Activated naive CD4-positive, alpha-beta T cell treated with anti-CD3 and anti-CD28 coated beads, Interleukin-2, amount 50 U/mL, for 72 hours (primary cell): ENCODE measurements around the gene USP9X. TPM values are rescaled to one million over a fixed set of nuclear protein-coding genes. Genes with fewer than 3 reads are reported as not detected.
"Not testable (repeated sequence)": the region's sequence is repeated elsewhere in the genome, so short reads cannot be mapped to it uniquely, and the experiment has no call there.

Experiments used
- ATAC-seq, 2 donors: fragments of 150-1000 bp; cut with Tn5 transposase; 2 replicates each; pipeline ENCODE4 v1.10.0; 2021; ENCODE audit warnings: mild to moderate bottlenecking in 2 of 2, moderate library complexity in 2 of 2
- DNase-seq, 2 donors: peaks; one replicate each; pipeline ENCODE4 v3.0.0; 2021 to 2022; ENCODE audit warnings: low spot score in 2 of 2
- H3K27ac Mint-ChIP-seq, 2 donors: one replicate each; pipeline ENCODE4 v1.8.0; 2022; ENCODE audit warnings: mild to moderate bottlenecking in 2 of 2, mixed read lengths in 2 of 2
- H3K36me3 Mint-ChIP-seq, 2 donors: one replicate each; pipeline ENCODE4 v1.8.0; 2022; ENCODE audit warnings: mixed read lengths in 2 of 2
- H3K9me3 Mint-ChIP-seq, 2 donors: one replicate each; pipeline ENCODE4 v1.8.0; 2022; ENCODE audit warnings: mixed read lengths in 2 of 2
- total RNA-seq, 2 donors: library from RNA; stranded (reverse); gene quantifications; one replicate each; pipeline ENCODE4 v1.2.3, GENCODE V29; 2022

The USP9X gene, protein sequence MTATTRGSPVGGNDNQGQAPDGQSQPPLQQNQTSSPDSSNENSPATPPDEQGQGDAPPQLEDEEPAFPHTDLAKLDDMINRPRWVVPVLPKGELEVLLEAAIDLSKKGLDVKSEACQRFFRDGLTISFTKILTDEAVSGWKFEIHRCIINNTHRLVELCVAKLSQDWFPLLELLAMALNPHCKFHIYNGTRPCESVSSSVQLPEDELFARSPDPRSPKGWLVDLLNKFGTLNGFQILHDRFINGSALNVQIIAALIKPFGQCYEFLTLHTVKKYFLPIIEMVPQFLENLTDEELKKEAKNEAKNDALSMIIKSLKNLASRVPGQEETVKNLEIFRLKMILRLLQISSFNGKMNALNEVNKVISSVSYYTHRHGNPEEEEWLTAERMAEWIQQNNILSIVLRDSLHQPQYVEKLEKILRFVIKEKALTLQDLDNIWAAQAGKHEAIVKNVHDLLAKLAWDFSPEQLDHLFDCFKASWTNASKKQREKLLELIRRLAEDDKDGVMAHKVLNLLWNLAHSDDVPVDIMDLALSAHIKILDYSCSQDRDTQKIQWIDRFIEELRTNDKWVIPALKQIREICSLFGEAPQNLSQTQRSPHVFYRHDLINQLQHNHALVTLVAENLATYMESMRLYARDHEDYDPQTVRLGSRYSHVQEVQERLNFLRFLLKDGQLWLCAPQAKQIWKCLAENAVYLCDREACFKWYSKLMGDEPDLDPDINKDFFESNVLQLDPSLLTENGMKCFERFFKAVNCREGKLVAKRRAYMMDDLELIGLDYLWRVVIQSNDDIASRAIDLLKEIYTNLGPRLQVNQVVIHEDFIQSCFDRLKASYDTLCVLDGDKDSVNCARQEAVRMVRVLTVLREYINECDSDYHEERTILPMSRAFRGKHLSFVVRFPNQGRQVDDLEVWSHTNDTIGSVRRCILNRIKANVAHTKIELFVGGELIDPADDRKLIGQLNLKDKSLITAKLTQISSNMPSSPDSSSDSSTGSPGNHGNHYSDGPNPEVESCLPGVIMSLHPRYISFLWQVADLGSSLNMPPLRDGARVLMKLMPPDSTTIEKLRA (N-terminal part only)
- 10 to 100 TPM; 70.5 to 74.9 TPM for total RNA-seq

DNA sequence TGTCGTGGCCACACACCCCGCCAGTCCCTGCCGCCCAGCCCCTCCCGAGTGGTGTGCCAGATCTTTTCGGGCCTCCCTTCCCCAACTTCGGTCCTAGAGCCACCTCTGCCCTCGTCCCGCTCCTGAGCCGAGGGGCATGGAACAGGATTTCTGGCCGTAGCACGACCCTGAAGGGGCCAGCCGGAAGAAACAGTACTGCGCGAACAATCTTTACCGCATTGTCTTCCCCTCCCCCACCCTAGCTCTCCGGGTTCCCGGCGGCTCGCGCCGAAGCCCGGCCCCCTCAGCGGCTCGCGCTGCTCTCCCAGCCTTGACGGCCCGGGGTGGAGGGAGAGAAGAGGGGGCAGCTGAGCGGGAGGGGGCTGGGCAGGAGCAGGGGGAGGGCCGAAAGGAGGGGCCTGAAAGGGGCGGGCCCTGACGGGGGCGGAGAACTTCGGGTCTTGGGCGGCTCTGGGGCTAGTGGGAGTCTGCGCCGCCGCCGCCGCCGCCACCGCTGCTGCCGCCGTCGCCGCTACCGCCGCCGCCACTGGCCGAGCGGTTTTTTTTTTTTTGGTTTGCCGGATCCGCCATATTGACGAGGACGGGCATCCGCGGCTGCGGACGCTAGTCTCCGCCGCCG lies at the start of gene USP9X:
USP9X (plus strand) TSS at position 553 of the 619 bp plus-strand sequence. CDS start 38,184 bp downstream, outside the sequence.
- DNase-seq (peak; percentile 76 to 80), ATAC-seq (peak; percentile 61 to 72)
- Mint-ChIP-seq H3K9me3 (no peaks in the 10 kb centered on the region), H3K36me3 (peaks cover 13 to 22% of the 10 kb centered on the region in 2 donors), H3K27ac (peak within 1 kb of the TSS; percentile 98)

DNA sequence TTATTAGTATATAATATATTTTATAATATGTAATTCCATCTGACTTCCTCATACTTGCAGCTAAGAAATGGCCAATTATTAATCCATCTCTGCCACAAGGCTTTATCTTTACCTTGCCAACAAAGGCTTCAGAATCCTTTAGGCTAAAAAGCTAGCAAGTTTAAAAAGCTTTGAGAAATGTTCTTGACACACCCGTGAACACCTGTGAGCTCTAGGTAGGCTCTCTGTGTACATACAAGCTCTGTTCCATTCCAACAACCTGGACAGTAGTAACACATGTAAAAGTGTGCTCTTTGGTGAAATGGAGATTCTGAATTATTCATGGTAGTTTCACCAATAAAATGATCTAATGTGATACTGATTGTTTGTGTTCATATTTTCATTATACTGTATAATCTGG lies 49.7 kb upstream of the USP9X start:
- no peak for DNase-seq
- Mint-ChIP-seq H3K27ac (no peak overlapping the region), H3K9me3 (no peaks in the 10 kb centered on the region), H3K36me3 (no peaks in the 10 kb centered on the region)
- no peak for ATAC-seq

DNA sequence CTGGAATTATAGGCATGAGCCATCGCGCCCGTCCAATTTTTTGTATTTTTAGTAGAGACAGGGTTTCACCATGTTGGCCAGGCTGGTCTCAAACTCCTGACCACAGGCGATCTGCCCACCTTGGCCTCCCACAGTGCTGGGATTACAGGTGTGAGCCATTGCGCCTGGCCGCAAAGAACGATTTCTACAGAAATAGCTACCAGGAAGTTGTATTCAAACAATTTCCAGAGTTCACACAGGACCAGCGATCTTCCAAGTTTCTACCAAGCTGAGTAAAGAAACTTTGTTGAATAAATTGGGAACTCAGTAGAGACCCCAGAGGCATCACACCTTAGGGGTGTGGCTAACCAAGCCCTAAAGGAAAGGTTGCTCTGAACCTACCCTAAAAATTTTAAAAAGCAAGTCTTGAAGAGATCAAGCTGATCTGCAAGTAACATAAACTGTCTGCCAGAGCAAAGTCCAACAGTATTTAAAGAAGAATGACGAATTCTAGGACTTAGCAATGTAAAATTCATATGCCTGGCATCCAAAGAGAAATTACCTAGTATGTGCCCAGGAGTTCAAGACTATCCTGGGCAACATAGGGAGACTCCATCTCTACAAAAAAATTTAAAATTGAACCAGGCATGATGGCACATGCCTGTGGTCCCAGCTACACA lies 48.4 kb upstream of the USP9X start:
- Mint-ChIP-seq H3K36me3 (no peaks in the 10 kb centered on the region), H3K9me3 (no peaks in the 10 kb centered on the region), H3K27ac (no peak overlapping the region)
- DNase-seq (no peak), ATAC-seq (no peak)

DNA sequence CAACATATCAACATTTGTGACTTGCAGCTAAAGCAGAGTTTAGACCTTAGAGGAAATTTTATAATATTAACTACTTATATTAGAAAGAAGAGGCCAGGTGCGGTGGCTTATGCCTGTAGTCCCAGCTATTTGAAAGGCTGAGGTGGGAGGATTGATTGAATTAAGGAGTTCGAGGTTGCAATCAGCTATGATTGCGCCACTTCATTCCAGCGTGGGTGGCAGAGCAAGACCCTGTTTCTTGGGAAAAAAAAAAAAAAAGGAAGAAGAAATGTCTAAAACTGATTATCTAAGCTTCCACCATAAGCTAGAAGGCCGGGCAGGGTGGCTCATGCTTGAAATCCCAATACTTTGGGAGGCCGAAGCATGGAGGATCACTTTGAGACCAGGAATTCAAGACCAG lies 42.0 kb upstream of the USP9X start:
- H3K9me3 Mint-ChIP-seq, result no peaks in the 10 kb centered on the region
- no peak for DNase-seq
- no peaks in the 10 kb centered on the region for H3K36me3 Mint-ChIP-seq
- H3K27ac Mint-ChIP-seq, result no peak overlapping the region
- ATAC-seq, result no peak

DNA sequence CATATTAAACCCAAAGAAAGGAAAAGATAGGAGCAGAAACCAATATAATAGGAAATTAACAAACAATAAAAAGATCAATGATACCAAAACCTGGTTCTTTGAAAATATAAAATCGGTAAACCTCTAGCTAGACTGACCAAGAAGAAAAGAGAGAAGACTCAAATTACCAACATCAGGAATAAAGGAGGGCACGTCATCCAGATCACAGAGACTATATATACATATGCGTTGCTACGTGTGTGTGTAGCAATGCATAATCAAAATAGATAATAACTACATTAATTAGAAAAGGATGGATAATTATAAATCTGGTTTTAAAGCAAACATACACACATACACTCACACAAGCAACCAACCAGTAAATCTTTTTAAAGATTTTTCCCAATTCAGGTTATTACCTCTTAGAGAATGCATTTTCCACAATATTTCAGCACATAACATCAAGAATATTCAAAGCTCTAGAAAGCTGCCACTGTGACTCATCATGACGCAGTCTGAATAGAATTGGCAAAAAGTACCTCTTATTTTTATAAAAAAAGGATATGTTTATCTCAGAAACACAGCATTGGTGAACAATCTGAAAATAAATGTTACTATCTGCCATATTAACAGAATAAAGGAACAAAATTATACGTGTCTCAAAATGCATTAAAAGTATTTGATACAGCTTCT lies 41.4 kb upstream of the USP9X start:
- Mint-ChIP-seq H3K36me3 (no peaks in the 10 kb centered on the region), H3K9me3 (no peaks in the 10 kb centered on the region), H3K27ac (no peak overlapping the region)
- no peak for DNase-seq
- ATAC-seq, result no peak

DNA sequence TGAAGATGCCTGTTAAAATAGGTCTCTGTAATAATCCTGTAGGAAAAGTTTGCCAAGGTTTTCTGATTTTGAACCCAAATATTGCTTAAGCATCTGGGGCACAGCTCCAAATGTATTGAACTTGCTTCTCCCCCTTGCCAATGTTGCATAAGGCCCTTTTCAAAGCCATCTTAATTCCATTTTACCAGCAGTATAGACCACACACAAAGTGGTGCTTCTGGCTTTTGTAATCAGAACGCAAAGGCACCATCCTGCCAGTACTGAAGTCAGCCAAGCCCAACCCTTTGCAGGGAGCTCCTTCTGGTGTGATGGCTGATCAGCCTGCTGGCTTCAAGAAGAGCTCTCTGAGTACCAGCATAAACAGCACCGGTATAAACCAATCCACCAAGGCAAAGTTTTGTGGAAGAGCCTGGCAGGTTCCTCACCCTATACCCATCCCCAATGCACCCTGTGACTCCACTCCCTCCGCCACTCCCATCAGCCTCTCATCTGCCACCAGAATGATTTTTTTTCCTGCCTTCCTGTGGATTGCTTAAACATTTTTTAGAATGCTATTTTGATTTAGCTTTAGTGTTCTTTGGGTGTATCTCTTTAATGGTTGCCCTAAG lies 39.2 kb upstream of the USP9X start:
- Mint-ChIP-seq H3K9me3 (no peaks in the 10 kb centered on the region), H3K27ac (no peak overlapping the region), H3K36me3 (no peaks in the 10 kb centered on the region)
- DNase-seq (no peak), ATAC-seq (no peak)

DNA sequence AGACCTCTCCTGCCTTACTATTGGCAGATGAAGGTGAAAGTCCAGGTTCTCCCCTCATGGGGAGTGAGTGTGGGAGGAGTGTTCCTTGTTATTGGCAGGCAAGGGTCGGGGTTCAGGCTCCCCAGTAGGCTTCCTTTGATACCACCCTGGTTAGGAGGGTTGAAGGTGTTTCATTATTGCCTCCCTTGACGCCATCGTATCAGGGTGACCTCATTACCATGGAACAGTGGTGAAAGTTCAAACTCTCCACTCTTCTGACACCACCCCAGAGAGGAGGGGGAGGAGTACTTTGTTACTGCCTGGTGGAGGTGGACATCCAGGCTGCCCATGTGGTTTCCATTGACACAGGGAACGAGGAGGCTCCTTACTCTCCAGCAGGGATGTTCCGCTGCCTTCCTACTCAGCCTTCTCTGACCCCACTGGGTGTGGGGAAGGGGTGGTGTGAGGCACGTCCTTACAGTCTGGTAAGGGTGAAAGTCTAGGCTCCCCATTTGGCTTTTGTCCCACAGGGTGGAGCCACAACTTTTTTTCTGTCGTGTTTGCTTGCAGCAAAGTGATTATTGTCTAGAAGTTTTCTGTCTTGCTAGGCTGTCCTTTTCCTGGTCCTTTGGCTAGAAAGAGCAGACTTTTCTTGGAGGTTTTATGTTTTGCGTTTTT lies 37.2 kb upstream of the USP9X start:
- no peak for DNase-seq

DNA sequence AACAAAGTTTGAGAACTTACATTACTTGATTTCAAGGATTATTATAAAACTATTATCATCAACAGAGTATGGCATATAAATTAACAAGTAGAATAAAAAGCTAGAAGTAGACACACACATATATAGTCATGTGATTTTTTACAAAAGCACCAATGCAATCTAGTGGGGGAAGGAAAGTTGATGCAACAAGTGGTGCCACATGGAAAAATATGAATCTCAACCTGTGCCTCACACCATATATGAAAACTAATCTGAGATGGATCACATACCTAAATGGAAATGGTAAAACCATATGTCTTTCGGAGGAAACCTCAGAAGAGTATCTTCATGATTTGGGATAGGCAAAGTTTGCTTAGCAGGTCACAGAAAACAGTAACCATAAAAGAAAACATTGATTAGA lies 34.9 kb upstream of the USP9X start:
- Mint-ChIP-seq H3K36me3 (no peaks in the 10 kb centered on the region), H3K9me3 (no peaks in the 10 kb centered on the region), H3K27ac (no peak overlapping the region)
- ATAC-seq, result no peak
- DNase-seq, result no peak

More for the DNA sequence above, 37.2 kb upstream of the USP9X start:
- Mint-ChIP-seq H3K27ac (no peak overlapping the region), H3K9me3 (no peaks in the 10 kb centered on the region), H3K36me3 (no peaks in the 10 kb centered on the region)
- ATAC-seq, result no peak

DNA sequence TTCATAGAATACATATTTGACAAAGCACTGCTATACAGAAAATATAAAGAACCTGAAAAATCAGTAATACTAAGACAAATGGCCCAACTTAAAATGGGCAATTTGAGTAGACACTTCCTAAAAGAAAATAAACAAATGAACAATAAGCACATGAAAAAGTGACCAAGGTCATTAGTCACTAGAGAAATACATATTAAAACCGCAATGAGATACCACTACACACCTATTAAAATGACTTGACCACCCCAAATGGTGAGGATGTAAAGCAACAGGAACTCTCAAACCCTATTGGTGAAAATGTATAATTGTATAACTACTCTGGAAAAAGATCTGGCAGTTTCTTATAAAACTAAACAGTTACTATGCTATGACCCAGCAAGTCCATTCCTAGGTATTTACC lies 34.0 kb upstream of the USP9X start:
- no peaks in the 10 kb centered on the region for H3K9me3 Mint-ChIP-seq
- H3K36me3 Mint-ChIP-seq, result no peaks in the 10 kb centered on the region
- no peak overlapping the region for H3K27ac Mint-ChIP-seq
- ATAC-seq (no peak), DNase-seq (no peak)

DNA sequence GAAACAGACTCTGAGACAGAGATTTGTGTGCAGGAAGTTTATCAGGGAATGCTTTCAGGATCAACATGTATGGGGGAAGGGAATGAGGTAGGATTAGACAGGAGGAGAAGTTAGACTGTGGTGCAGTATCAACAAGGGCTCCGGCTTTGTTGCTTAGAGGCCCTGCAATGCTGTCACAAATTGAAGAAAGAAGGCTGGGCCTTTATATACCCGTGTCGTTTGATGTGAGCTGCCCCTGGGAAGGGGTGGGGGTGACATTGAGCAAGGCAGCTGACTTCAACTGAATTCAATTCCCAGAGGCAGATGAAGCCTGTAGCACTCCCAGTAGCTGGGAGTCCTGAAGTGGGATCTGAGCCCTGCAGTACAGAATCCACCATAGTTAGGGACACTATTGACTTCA lies 29.5 kb upstream of the USP9X start:
- ATAC-seq, result no peak
- Mint-ChIP-seq H3K27ac (no peak overlapping the region), H3K9me3 (no peaks in the 10 kb centered on the region), H3K36me3 (no peaks in the 10 kb centered on the region)
- DNase-seq, result no peak

DNA sequence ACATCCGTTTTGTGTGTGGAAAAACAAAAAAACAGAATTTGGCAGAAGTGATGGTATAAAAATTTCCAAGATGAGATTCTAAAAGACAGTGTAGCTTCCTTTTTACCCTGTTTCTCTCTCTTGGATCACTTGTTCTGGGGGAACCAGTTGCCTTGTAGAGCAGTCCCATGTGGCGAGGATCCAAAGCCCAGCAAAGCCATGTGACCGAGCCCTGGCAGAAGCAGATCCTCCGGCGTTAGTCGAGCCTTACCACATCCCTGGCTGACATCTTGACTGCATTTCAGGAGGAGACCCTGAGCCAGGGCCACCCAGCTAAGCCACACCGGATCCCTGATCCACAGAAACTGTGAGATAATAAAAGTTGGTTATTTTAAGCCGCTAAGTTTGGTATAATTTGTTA lies 22.0 kb upstream of the USP9X start:
- DNase-seq, ATAC-seq, H3K27ac Mint-ChIP-seq, H3K36me3 Mint-ChIP-seq, H3K9me3 Mint-ChIP-seq: not testable (repeated sequence)

DNA sequence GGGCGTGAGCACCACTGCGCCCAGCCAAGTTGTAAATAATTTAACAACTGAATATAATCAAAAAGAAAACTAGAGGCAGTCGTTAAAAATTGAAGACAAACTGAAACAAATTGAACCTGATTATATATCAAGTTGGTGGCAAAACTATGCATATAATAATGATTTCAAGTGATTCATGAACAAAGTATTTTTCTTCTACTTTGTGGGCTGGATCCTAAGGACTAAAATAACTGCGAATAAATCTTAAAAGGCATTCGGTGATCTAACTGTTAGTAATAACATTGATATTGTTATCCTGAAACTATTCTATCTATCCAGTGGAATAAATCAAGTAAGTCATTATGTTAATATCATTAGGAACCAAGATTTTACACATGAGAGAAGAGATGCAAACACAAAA lies 21.2 kb upstream of the USP9X start:
- DNase-seq (no peak), ATAC-seq (no peak)
- Mint-ChIP-seq H3K9me3 (no peaks in the 10 kb centered on the region), H3K36me3 (no peaks in the 10 kb centered on the region), H3K27ac (no peak overlapping the region)

DNA sequence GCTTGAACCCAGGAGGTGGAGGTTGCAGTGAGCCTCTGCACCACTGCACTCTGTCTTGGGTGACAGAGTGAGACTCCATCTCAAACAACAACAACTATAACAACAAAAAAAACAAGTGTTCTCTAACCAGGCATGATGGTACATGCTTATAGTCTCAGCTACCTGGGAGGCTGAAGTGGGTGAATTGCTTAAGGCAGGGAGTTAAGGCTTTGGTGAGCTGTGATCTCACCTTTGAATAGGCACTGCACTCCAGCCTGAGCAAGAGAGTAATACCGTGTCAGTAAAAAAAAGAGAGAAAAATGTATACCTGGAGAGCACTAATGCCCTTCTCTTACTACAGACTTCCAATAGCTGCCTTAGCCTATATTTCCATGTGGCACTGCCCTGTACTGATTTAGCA lies 18.9 kb upstream of the USP9X start:
- Mint-ChIP-seq H3K9me3 (no peaks in the 10 kb centered on the region), H3K27ac (no peak overlapping the region), H3K36me3 (no peaks in the 10 kb centered on the region)
- no peak for DNase-seq
- ATAC-seq, result no peak

DNA sequence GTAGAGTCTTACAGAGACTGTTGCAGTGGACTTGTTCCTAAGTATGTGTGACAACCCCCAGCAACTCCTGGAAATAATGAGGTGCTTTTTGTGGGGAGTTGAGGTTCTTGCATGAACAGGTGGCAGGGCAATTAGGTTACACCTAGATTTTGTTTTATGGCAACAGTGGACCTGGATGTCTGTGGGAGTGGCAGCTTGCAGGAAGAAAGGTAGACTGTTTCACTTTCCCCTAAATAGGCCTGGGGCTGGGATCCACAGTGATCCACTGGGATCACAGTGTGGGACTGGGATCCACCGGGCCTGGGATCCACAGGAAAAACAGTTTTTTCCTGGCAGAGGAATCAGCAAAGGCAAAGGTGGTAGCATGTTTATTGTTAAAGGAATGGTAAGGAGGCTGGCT lies 18.3 kb upstream of the USP9X start:
- ATAC-seq, result no peak

DNA sequence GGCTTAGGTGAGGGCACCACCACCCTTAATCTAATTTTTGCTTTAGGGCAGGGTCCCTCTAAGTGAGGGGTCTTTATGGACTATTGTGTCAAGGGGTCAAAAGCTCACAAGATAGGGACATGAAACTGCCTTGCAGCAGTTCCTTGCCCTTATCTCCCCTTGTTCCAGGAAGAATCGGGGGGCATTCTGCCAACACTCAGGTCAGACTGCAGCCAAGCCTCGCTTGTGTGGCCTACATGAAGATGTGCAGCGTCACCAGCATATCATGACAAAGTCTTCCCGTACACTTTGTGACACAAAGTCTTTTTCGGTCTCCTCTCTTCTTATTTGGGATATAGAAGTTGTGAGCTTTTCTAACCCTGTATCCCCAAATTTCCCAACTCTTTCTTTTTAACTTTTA lies 17.5 kb upstream of the USP9X start:
- Mint-ChIP-seq H3K9me3 (no peaks in the 10 kb centered on the region), H3K36me3 (no peaks in the 10 kb centered on the region), H3K27ac (no peak overlapping the region)
- no peak for ATAC-seq
- DNase-seq, result no peak

More for the DNA sequence above, 18.3 kb upstream of the USP9X start:
- H3K27ac Mint-ChIP-seq, result no peak overlapping the region
- no peaks in the 10 kb centered on the region for H3K9me3 Mint-ChIP-seq
- H3K36me3 Mint-ChIP-seq, result no peaks in the 10 kb centered on the region
- DNase-seq, result no peak
